ENCODE results near the gene B4GALNT1.

B4GALNT1 gene

DNA sequence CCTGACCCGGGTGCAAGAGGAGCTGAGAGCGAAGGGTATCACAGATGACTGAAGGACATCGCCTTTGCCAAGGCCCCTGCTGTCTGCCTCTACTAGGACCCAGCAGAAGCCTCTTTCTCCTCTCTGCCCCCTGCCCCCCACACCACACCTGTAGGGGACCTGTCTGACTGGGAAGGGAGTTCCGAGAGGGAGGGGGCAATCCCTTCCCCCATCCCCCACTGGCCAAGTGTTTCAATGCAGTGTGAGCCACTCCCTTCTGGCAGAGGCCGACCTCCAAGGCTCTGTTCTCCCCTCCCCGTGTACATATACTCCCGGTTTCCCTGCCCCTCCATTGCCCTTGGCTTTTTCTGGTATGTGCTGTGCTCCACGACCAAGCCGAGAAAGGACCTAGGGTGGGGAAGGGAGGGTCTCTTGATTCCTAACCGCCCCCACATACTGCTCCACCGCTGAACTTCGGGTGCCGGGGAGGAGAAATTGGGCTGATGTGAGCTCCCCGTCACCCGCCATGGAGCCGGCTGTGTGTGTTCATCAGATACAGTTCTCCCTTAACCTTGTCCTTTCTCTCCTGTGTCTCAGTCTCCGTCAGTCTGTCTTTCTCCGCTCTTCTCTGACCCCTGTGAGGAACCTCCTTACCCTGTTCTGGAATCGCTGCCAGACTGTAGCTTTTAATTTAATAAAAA lies 23.8 kb downstream of the B4GALNT1 start:
- TF ChIP-seq, protein P1, sequence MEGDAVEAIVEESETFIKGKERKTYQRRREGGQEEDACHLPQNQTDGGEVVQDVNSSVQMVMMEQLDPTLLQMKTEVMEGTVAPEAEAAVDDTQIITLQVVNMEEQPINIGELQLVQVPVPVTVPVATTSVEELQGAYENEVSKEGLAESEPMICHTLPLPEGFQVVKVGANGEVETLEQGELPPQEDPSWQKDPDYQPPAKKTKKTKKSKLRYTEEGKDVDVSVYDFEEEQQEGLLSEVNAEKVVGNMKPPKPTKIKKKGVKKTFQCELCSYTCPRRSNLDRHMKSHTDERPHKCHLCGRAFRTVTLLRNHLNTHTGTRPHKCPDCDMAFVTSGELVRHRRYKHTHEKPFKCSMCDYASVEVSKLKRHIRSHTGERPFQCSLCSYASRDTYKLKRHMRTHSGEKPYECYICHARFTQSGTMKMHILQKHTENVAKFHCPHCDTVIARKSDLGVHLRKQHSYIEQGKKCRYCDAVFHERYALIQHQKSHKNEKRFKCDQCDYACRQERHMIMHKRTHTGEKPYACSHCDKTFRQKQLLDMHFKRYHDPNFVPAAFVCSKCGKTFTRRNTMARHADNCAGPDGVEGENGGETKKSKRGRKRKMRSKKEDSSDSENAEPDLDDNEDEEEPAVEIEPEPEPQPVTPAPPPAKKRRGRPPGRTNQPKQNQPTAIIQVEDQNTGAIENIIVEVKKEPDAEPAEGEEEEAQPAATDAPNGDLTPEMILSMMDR (IDR thresholded peaks at IDR 0.05; ENCODE audit: poor library complexity, severe bottlenecking): no peak
- Histone ChIP-seq H3K27me3 (ENCODE audit: insufficient read depth, poor library complexity, severe bottlenecking) (no peaks in the 10 kb centered on the region), H3K36me3 (ENCODE audit: low read depth) (no peaks in the 10 kb centered on the region), H3K4me1 (ENCODE audit: insufficient read depth, poor library complexity, severe bottlenecking) (peaks cover 1% of the 10 kb centered on the region), H3K27ac (ENCODE audit: poor library complexity, severe bottlenecking) (no peak overlapping the region), H3K9me3 (ENCODE audit: severe bottlenecking) (no peaks in the 10 kb centered on the region), H3K4me3 (ENCODE audit: severe bottlenecking) (no peak overlapping the region)
- no peak for ATAC-seq (ENCODE audit: low read depth)
- DNase-seq (ENCODE audit: low spot score): no peak

GRCh38 chr12:57607958-57608663 lies 24.9 kb downstream of the B4GALNT1 start:
- H3K27ac ChIP-seq (ENCODE audit: poor library complexity, severe bottlenecking): no peak overlapping the region
- H3K4me1 ChIP-seq (ENCODE audit: insufficient read depth, poor library complexity, severe bottlenecking): peaks cover 5% of the 10 kb centered on the region
- ATAC-seq (ENCODE audit: low read depth): no peak
- H3K9me3 ChIP-seq (ENCODE audit: severe bottlenecking): no peaks in the 10 kb centered on the region
- H3K4me3 ChIP-seq (ENCODE audit: severe bottlenecking): no peak overlapping the region
- no peak for DNase-seq (ENCODE audit: low spot score)
- H3K36me3 ChIP-seq (ENCODE audit: low read depth): no peaks in the 10 kb centered on the region
- no peaks in the 10 kb centered on the region for H3K27me3 ChIP-seq (ENCODE audit: insufficient read depth, poor library complexity, severe bottlenecking)
- TF ChIP-seq, protein P1 (IDR thresholded peaks at IDR 0.05; ENCODE audit: poor library complexity, severe bottlenecking): no peak

GRCh38 chr12:57606821-57607220 lies 26.2 kb downstream of the B4GALNT1 start:
- TF ChIP-seq, protein P1 (IDR thresholded peaks at IDR 0.05; ENCODE audit: poor library complexity, severe bottlenecking): no peak
- no peaks in the 10 kb centered on the region for H3K9me3 ChIP-seq (ENCODE audit: severe bottlenecking)
- no peak for ATAC-seq (ENCODE audit: low read depth)
- peaks cover 5% of the 10 kb centered on the region for H3K4me1 ChIP-seq (ENCODE audit: insufficient read depth, poor library complexity, severe bottlenecking)
- DNase-seq (ENCODE audit: low spot score): no peak
- no peak overlapping the region for H3K27ac ChIP-seq (ENCODE audit: poor library complexity, severe bottlenecking)
- peaks cover 2% of the 10 kb centered on the region; the same call in 1 of the 2 replicates for H3K36me3 ChIP-seq (ENCODE audit: low read depth)
- no peaks in the 10 kb centered on the region for H3K27me3 ChIP-seq (ENCODE audit: insufficient read depth, poor library complexity, severe bottlenecking)
- no peak overlapping the region for H3K4me3 ChIP-seq (ENCODE audit: severe bottlenecking)

- no peak overlapping the region for H3K27ac ChIP-seq (ENCODE audit: poor library complexity, severe bottlenecking)
- DNase-seq (ENCODE audit: low spot score) (no peak), ATAC-seq (ENCODE audit: low read depth) (no peak)
- TF ChIP-seq, protein P1 (IDR thresholded peaks at IDR 0.05; ENCODE audit: poor library complexity, severe bottlenecking): no peak
- no peak overlapping the region for H3K4me3 ChIP-seq (ENCODE audit: severe bottlenecking)
- peaks cover 5% of the 10 kb centered on the region for H3K4me1 ChIP-seq (ENCODE audit: insufficient read depth, poor library complexity, severe bottlenecking)
- peaks cover 6% of the 10 kb centered on the region; the same call in 1 of the 2 replicates for H3K36me3 ChIP-seq (ENCODE audit: low read depth)
- H3K27me3 ChIP-seq (ENCODE audit: insufficient read depth, poor library complexity, severe bottlenecking): no peaks in the 10 kb centered on the region
- H3K9me3 ChIP-seq (ENCODE audit: severe bottlenecking): no peaks in the 10 kb centered on the region
Observed at GRCh38 chr12:57606399-57606798, 26.6 kb downstream of the B4GALNT1 start.
